Pons (tissue), 1 donor: ENCODE measurements around the gene PANK4.
"Not testable (repeated sequence)": the region's sequence is repeated elsewhere in the genome, so short reads cannot be mapped to it uniquely, and the experiment has no call there.

ENCODE experiments used
- DNase-seq: peaks from one replicate; pipeline ENCODE4 v3.0.0-alpha.2; 2016; ENCODE audit warnings: low spot score

PANK4 gene

GRCh38 chr1:2558861-2559260, 32.5 kb upstream of the PANK4 start:
- no peak for DNase-seq

GRCh38 chr1:2558420-2558819, 32.0 kb upstream of the PANK4 start:
- DNase-seq: no peak

GRCh38 chr1:2557482-2558400, 31.3 kb upstream of the PANK4 start:
- DNase-seq: no peak

- no peak for DNase-seq
Measured at GRCh38 chr1:2556678-2557481, 30.5 kb upstream of the PANK4 start.

GRCh38 chr1:2556277-2556677, 29.9 kb upstream of the PANK4 start, which contains the start of gene TNFRSF14:
TSS of gene TNFRSF14 (plus strand) at chr1:2556371. CDS start at chr1:2556665, 294 bp downstream.
- DNase-seq: no peak

GRCh38 chr1:2555634-2556276, 29.4 kb upstream of the PANK4 start:
- DNase-seq: peak; percentile 50

- peak; percentile 30 for DNase-seq
Measured at GRCh38 chr1:2554621-2555387, 28.4 kb upstream of the PANK4 start.

GRCh38 chr1:2553871-2554620, 27.6 kb upstream of the PANK4 start:
- no peak for DNase-seq

GRCh38 chr1:2553076-2553475, 26.7 kb upstream of the PANK4 start:
- not testable (repeated sequence) for DNase-seq

- no peak for DNase-seq
Measured at GRCh38 chr1:2552189-2552588, 25.8 kb upstream of the PANK4 start.

- DNase-seq: not testable (repeated sequence)
Measured at GRCh38 chr1:2551544-2551943, 25.1 kb upstream of the PANK4 start.

GRCh38 chr1:2550309-2550861, 24.0 kb upstream of the PANK4 start:
- not testable (repeated sequence) for DNase-seq

- not testable (repeated sequence) for DNase-seq
Measured at GRCh38 chr1:2549367-2550029, 23.1 kb upstream of the PANK4 start.

- peak; percentile 79 for DNase-seq
Measured at GRCh38 chr1:2548068-2548589, 21.7 kb upstream of the PANK4 start.

- DNase-seq: no peak
Measured at GRCh38 chr1:2547210-2548067, 21.0 kb upstream of the PANK4 start.

GRCh38 chr1:2546515-2547209, 20.3 kb upstream of the PANK4 start:
- DNase-seq: peak; percentile 74

- peak; percentile 84 for DNase-seq
Measured at GRCh38 chr1:2545754-2546514, 19.5 kb upstream of the PANK4 start.
